ENCODE measurements around the gene LIMA1. TPM values are rescaled to one million over a fixed set of nuclear protein-coding genes. Genes with fewer than 3 reads are reported as not detected.
"Not testable (repeated sequence)": the region's sequence is repeated elsewhere in the genome, so short reads cannot be mapped to it uniquely, and the experiment has no call there.

The LIMA1 gene
- polyA plus RNA-seq, 1 donor = 191 TPM

- H3K36me3 ChIP-seq (ENCODE audit: control insufficient read depth, insufficient read depth, low read length) = peaks cover 15% of the 10 kb centered on the region
- H3K27me3 ChIP-seq (ENCODE audit: control insufficient read depth, insufficient read depth, low read length) = no peaks in the 10 kb centered on the region
- peak overlapping the region; percentile 80 for H3K27ac ChIP-seq (ENCODE audit: low read length)
- peak in 1 of 2 donors; percentile 56 for DNase-seq
- WGBS (ENCODE audit: insufficient coverage, low lambda C conversion rate) = 23% methylated on average over 3 of the region's 6 CpGs
- H3K4me1 ChIP-seq (ENCODE audit: control insufficient read depth, insufficient read depth, low read length) = peaks cover 70% of the 10 kb centered on the region
- H3K9me3 ChIP-seq (ENCODE audit: control insufficient read depth, low read depth, low read length) = no peaks in the 10 kb centered on the region
- H3K4me3 ChIP-seq (ENCODE audit: low read length) = no peak overlapping the region
Measured at GRCh38 chr12:50251619-50252252, 31.6 kb downstream of the LIMA1 start.

- H3K4me1 ChIP-seq (ENCODE audit: control insufficient read depth, insufficient read depth, low read length) = peaks cover 69% of the 10 kb centered on the region
- no peaks in the 10 kb centered on the region for H3K9me3 ChIP-seq (ENCODE audit: control insufficient read depth, low read depth, low read length)
- H3K27ac ChIP-seq (ENCODE audit: low read length) = peak overlapping the region; percentile 80
- WGBS (ENCODE audit: insufficient coverage, low lambda C conversion rate) = 41% methylated on average over 2 of the region's 5 CpGs
- H3K4me3 ChIP-seq (ENCODE audit: low read length) = no peak overlapping the region
- no peaks in the 10 kb centered on the region for H3K27me3 ChIP-seq (ENCODE audit: control insufficient read depth, insufficient read depth, low read length)
- peaks cover 35% of the 10 kb centered on the region for H3K36me3 ChIP-seq (ENCODE audit: control insufficient read depth, insufficient read depth, low read length)
- peak in 1 of 2 donors; percentile 74 for DNase-seq
Measured at GRCh38 chr12:50249464-50250182, 33.7 kb downstream of the LIMA1 start.

DNA sequence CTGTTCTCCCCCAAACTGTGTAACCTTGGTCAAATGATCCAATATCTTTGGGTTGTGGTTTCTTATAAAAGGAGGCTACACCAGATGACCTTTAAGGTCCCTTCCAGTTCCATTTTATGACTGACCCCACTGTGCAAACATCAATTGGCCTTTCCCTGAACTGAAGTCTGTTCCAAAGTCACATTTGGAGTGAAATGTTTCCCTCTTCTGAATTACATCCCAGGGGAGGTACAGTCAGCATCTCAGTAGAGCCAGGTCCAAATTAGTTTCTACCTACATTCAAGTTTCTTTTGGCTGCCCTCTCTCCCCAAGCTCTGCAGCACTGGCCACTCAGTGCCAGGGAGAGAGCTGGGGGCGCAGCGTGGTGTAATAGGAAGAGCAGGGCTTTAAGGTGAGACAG lies 34.4 kb downstream of the LIMA1 start:
- Histone ChIP-seq H3K4me1 (ENCODE audit: control insufficient read depth, insufficient read depth, low read length) (peaks cover 66% of the 10 kb centered on the region), H3K27me3 (ENCODE audit: control insufficient read depth, insufficient read depth, low read length) (no peaks in the 10 kb centered on the region), H3K9me3 (ENCODE audit: control insufficient read depth, low read depth, low read length) (no peaks in the 10 kb centered on the region), H3K27ac (ENCODE audit: low read length) (peak overlapping the region; percentile 80), H3K4me3 (ENCODE audit: low read length) (no peak overlapping the region), H3K36me3 (ENCODE audit: control insufficient read depth, insufficient read depth, low read length) (peaks cover 38% of the 10 kb centered on the region)
- no peak for DNase-seq
- no CpG with 5 or more reads among the region's 2 CpGs for WGBS (ENCODE audit: insufficient coverage, low lambda C conversion rate)

DNA sequence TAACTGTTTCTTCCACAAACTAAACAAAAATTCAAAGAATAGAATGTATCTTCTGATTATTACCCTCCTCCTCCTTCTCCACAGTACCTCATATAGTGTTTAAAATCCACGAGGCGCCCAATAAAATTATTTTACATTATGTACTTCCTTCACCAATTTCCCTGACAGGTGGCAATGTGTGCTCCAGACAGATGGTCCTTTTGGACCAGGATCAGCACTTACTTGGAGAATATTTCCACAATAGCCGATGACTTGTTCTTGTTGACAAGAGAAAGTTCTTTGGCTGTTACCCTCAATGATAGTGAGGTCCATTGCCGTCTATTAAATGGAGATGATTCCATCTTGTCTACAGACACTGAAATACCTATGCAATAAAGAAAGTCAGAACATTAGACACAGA lies 34.9 kb downstream of the LIMA1 start:
- Histone ChIP-seq H3K4me1 (ENCODE audit: control insufficient read depth, insufficient read depth, low read length) (peaks cover 65% of the 10 kb centered on the region), H3K27ac (ENCODE audit: low read length) (peak overlapping the region; percentile 80), H3K27me3 (ENCODE audit: control insufficient read depth, insufficient read depth, low read length) (no peaks in the 10 kb centered on the region), H3K36me3 (ENCODE audit: control insufficient read depth, insufficient read depth, low read length) (peaks cover 40% of the 10 kb centered on the region), H3K9me3 (ENCODE audit: control insufficient read depth, low read depth, low read length) (no peaks in the 10 kb centered on the region), H3K4me3 (ENCODE audit: low read length) (no peak overlapping the region)
- no peak for DNase-seq
- WGBS (ENCODE audit: insufficient coverage, low lambda C conversion rate) = 92% methylated on average over 2 of the region's 4 CpGs

DNA sequence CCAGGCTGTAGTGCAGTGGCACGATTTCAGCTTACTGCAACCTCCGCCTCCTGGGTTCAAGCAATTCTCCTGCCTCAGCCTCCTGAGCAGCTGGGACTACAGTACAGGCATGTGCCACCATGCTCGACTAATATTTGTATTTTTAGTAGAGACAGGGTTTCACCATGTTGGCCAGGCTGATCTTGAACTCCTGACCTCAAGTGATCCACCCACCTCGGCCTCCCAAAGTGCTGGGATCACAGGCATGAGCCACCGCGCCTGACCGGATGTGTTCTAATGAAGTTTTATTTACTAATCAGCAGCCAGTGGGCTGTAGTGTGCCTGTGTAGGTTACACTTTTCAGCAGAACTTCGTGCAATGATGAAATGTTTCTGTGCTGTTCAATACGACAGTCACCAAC lies 35.7 kb downstream of the LIMA1 start:
- not testable (repeated sequence) for H3K27me3 ChIP-seq (ENCODE audit: control insufficient read depth, insufficient read depth, low read length)
- peaks cover 67% of the 10 kb centered on the region for H3K4me1 ChIP-seq (ENCODE audit: control insufficient read depth, insufficient read depth, low read length)

GRCh38 chr12:50246873-50247612 lies 36.3 kb downstream of the LIMA1 start:
- no peak overlapping the region for H3K4me3 ChIP-seq (ENCODE audit: low read length)
- DNase-seq = peak; percentile 78 to 92
- no peaks in the 10 kb centered on the region for H3K9me3 ChIP-seq (ENCODE audit: control insufficient read depth, low read depth, low read length)
- 20% methylated on average over 1 of the region's 3 CpGs for WGBS (ENCODE audit: insufficient coverage, low lambda C conversion rate)
- peak overlapping the region; percentile 80 for H3K27ac ChIP-seq (ENCODE audit: low read length)
- H3K4me1 ChIP-seq (ENCODE audit: control insufficient read depth, insufficient read depth, low read length) = peaks cover 69% of the 10 kb centered on the region
- peaks cover 50% of the 10 kb centered on the region for H3K36me3 ChIP-seq (ENCODE audit: control insufficient read depth, insufficient read depth, low read length)
- no peaks in the 10 kb centered on the region for H3K27me3 ChIP-seq (ENCODE audit: control insufficient read depth, insufficient read depth, low read length)

More for the DNA sequence above, 35.7 kb downstream of the LIMA1 start:
- not testable (repeated sequence) for H3K4me3 ChIP-seq (ENCODE audit: low read length); DNase-seq; H3K9me3 ChIP-seq (ENCODE audit: control insufficient read depth, low read depth, low read length)
- peaks cover 45% of the 10 kb centered on the region for H3K36me3 ChIP-seq (ENCODE audit: control insufficient read depth, insufficient read depth, low read length)
- peak overlapping the region; percentile 80 for H3K27ac ChIP-seq (ENCODE audit: low read length)
- WGBS (ENCODE audit: insufficient coverage, low lambda C conversion rate) = no CpG with 5 or more reads among the region's 9 CpGs

- H3K27me3 ChIP-seq (ENCODE audit: control insufficient read depth, insufficient read depth, low read length) = no peaks in the 10 kb centered on the region
- no peak overlapping the region for H3K4me3 ChIP-seq (ENCODE audit: low read length)
- H3K27ac ChIP-seq (ENCODE audit: low read length) = peak overlapping the region; percentile 80
- no peak for DNase-seq
- H3K36me3 ChIP-seq (ENCODE audit: control insufficient read depth, insufficient read depth, low read length) = peaks cover 50% of the 10 kb centered on the region
- H3K9me3 ChIP-seq (ENCODE audit: control insufficient read depth, low read depth, low read length) = no peaks in the 10 kb centered on the region
- H3K4me1 ChIP-seq (ENCODE audit: control insufficient read depth, insufficient read depth, low read length) = peaks cover 70% of the 10 kb centered on the region
- 83% methylated on average over 4 of the region's 7 CpGs for WGBS (ENCODE audit: insufficient coverage, low lambda C conversion rate)
Measured at GRCh38 chr12:50246197-50246865, 37.0 kb downstream of the LIMA1 start.

- Histone ChIP-seq H3K9me3 (ENCODE audit: control insufficient read depth, low read depth, low read length) (no peaks in the 10 kb centered on the region), H3K27ac (ENCODE audit: low read length) (peak overlapping the region; percentile 85), H3K4me3 (ENCODE audit: low read length) (no peak overlapping the region), H3K4me1 (ENCODE audit: control insufficient read depth, insufficient read depth, low read length) (peaks cover 67% of the 10 kb centered on the region), H3K36me3 (ENCODE audit: control insufficient read depth, insufficient read depth, low read length) (peaks cover 57% of the 10 kb centered on the region), H3K27me3 (ENCODE audit: control insufficient read depth, insufficient read depth, low read length) (no peaks in the 10 kb centered on the region)
- no CpG with 5 or more reads among the region's 1 CpG for whole genome bisulfite sequencing (ENCODE audit: insufficient coverage, low lambda C conversion rate)
- DNase-seq = no peak
Measured at GRCh38 chr12:50243507-50243906, 39.8 kb downstream of the LIMA1 start.

- Histone ChIP-seq H3K27ac (ENCODE audit: low read length) (peak overlapping the region; percentile 85), H3K4me3 (ENCODE audit: low read length) (no peak overlapping the region), H3K27me3 (ENCODE audit: control insufficient read depth, insufficient read depth, low read length) (no peaks in the 10 kb centered on the region), H3K36me3 (ENCODE audit: control insufficient read depth, insufficient read depth, low read length) (peaks cover 50% of the 10 kb centered on the region), H3K9me3 (ENCODE audit: control insufficient read depth, low read depth, low read length) (no peaks in the 10 kb centered on the region), H3K4me1 (ENCODE audit: control insufficient read depth, insufficient read depth, low read length) (peaks cover 60% of the 10 kb centered on the region)
- no peak for DNase-seq
- no CpG with 5 or more reads among the region's 1 CpG for WGBS (ENCODE audit: insufficient coverage, low lambda C conversion rate)
Measured at GRCh38 chr12:50242751-50243191, 40.5 kb downstream of the LIMA1 start.

GRCh38 chr12:50241178-50241577 lies 42.1 kb downstream of the LIMA1 start:
- Histone ChIP-seq H3K27ac (ENCODE audit: low read length) (peak overlapping the region; percentile 85), H3K4me3 (ENCODE audit: low read length) (no peak overlapping the region), H3K9me3 (ENCODE audit: control insufficient read depth, low read depth, low read length) (no peaks in the 10 kb centered on the region), H3K4me1 (ENCODE audit: control insufficient read depth, insufficient read depth, low read length) (peaks cover 47% of the 10 kb centered on the region), H3K27me3 (ENCODE audit: control insufficient read depth, insufficient read depth, low read length) (no peaks in the 10 kb centered on the region), H3K36me3 (ENCODE audit: control insufficient read depth, insufficient read depth, low read length) (peaks cover 46% of the 10 kb centered on the region)
- no CpG with 5 or more reads among the region's 1 CpG for WGBS (ENCODE audit: insufficient coverage, low lambda C conversion rate)
- peak in 1 of 2 donors; percentile 86 for DNase-seq

All from large intestine (tissue), 3 donors.